Vagina (tissue), 2 donors: ENCODE results near the gene PEMT.

Experiments
- POLR2A ChIP-seq, 2 donors: fragments of 450-650 bp; IDR thresholded peaks; one replicate each; pipeline ENCODE4 v1.6.1; 2017; ENCODE audit warnings: antibody characterized with exemption in 2 of 2, mild to moderate bottlenecking in 2 of 2, moderate library complexity in 2 of 2
- POLR2AphosphoS5 ChIP-seq, 2 donors: sonication (generic); formaldehyde crosslinking; IDR thresholded peaks; one replicate each; pipeline ENCODE4 v1.9.0; 2017; ENCODE audit warnings: antibody characterized with exemption in 2 of 2, mild to moderate bottlenecking in 2 of 2, low read depth in 1 of 2; ENCODE audit not compliant: insufficient read depth in 1 of 2
- TF ChIP-seq, protein P1 (sequence below), 3 experiments: fragments of 450-650 bp in 2 of 3; fragments of 200-600 bp in 1 of 3; sonication (generic) in 1 of 3; IDR thresholded peaks; one replicate each; pipeline ENCODE4 v1.5.1; 2017 to 2019; ENCODE audit warnings: antibody characterized with exemption in 3 of 3, mild to moderate bottlenecking in 2 of 3, moderate library complexity in 2 of 3

DNA sequence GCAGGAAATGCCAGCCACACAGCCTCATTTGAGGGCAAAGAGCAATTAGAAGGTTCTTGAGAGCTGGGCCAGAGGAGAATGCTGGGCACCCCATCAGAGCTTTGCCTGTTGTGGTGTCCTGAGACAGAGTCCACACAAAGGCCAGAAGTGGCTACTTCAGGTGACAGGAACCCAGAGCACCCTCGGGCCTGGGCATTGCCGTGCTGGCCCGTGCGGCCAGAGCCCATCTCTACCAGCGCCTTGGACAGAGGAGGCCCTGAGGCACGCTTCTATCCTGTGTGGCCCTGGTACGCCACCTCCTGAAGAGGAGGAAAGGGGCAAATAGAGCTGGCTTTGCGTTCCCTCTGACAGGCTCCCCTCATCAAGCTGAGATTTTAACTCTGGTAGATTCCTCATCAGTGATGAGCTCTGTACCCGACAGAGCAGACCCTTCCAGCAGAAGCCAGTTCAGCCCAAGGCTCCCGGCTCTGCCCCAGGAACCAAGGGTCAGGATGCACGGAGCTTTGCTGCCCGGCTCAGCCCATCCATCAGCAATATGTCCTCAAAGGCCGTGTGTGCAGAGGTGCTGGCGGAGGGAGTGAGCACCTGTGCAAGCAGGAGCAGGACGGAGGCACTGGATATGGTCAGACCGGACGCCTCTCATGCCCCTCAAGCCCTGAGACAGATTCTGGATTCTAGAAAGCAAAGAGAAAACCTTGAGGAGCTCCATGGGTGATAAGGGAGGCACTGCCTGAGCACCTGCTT is 91.9 kb downstream of the PEMT start:
- TF ChIP-seq POLR2A (IDR thresholded peaks at IDR 0.05) (no peak), POLR2AphosphoS5 (IDR thresholded peaks at IDR 0.05; ENCODE audit: insufficient read depth in 1 of 2, low read depth in 1 of 2) (no peak)
- TF ChIP-seq, protein P1, sequence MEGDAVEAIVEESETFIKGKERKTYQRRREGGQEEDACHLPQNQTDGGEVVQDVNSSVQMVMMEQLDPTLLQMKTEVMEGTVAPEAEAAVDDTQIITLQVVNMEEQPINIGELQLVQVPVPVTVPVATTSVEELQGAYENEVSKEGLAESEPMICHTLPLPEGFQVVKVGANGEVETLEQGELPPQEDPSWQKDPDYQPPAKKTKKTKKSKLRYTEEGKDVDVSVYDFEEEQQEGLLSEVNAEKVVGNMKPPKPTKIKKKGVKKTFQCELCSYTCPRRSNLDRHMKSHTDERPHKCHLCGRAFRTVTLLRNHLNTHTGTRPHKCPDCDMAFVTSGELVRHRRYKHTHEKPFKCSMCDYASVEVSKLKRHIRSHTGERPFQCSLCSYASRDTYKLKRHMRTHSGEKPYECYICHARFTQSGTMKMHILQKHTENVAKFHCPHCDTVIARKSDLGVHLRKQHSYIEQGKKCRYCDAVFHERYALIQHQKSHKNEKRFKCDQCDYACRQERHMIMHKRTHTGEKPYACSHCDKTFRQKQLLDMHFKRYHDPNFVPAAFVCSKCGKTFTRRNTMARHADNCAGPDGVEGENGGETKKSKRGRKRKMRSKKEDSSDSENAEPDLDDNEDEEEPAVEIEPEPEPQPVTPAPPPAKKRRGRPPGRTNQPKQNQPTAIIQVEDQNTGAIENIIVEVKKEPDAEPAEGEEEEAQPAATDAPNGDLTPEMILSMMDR (IDR thresholded peaks at IDR 0.05): no peak
